GM21576 (cell line): ENCODE measurements around the gene RILPL2.
"Not testable (repeated sequence)": the region's sequence is repeated elsewhere in the genome, so short reads cannot be mapped to it uniquely, and the experiment has no call there.

Experiments used
- ATAC-seq: cut with Tn5 transposase; IDR thresholded peaks from one replicate; pipeline ENCODE4 v1.9.1; 2021; ENCODE audit warnings: mild to moderate bottlenecking, moderate library complexity; ENCODE audit not compliant: unreplicated experiment

The RILPL2 gene

DNA sequence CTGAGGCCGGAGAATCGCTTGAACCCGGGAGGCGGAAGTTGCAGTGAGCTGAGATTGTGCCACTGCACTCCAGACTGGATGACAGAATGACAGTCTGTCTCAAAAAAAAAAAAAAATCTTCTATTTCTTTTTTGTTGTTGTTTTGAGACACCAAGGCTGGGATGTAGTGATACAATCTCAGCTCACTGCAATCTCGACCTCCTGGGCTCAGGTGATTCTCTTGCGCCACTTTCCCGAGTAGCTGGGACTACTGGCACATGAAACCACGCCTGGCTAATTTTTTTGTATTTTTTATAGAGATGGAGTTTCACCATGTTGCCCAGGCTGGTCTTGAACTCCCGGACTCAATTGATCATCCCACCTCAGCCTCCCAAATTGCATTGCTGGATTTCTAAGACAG lies 14.2 kb upstream of the RILPL2 start:
- ATAC-seq, result no peak

DNA sequence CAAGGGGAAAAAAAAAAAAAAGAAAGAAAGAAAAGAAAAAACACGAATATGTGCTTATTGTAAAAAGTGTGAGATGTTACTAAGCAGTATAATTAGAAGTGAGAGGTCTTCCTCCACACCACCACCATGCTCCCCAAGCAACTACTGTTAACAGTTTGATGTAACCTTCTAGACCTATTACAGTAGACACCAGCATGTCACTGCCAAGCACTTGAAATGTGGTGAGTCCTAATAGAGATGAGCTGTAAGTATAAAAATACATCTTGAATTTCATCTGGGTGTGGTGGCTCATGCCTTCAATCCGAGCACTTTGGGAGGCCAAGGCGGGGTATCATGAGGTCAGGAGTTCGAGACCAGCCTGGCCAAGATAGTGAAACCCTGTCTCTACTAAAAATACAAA lies 13.4 kb upstream of the RILPL2 start:
- no peak for ATAC-seq

DNA sequence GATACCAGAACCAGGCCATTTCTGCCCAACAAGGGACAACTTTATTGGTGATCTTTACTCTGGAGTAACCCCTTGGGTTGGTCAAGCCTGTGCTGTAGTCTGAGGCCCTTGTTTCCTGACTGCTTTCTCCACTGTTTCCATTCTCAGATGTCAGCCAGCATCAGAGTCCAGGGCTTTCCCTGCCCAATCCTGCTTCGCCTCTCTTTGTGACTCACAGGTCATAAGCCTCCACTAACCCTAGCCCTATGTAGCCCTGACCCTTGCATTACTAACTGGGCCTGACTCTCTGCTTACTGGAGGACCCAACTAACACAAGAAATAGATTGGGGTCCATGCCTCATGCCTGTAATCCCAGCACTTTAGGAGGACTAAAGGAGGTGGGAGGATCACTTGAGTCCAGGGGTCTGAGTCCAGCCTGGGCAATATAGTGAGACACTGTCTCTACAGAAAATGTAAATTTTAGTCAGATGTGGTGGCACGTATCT lies 12.8 kb upstream of the RILPL2 start:
- ATAC-seq, result no peak

DNA sequence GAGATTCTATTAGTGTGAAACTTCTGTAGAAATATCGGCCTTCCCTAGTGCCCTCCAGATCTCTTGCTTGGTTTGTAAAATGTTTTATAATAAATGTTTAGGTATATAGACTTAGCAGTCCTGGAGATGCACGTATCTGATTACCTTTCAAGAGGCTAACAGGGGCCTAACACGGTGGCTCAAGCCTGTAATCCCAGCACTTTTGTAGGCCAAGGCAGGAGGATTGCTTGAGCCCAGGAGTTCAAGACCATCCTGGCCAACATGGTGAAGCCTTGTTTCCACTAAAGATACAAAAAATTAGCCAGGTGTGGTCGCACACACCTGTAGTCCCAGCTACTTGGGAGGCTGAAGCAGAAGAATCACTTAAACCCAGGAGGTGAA lies 9.8 kb upstream of the RILPL2 start:
- ATAC-seq, result no peak

DNA sequence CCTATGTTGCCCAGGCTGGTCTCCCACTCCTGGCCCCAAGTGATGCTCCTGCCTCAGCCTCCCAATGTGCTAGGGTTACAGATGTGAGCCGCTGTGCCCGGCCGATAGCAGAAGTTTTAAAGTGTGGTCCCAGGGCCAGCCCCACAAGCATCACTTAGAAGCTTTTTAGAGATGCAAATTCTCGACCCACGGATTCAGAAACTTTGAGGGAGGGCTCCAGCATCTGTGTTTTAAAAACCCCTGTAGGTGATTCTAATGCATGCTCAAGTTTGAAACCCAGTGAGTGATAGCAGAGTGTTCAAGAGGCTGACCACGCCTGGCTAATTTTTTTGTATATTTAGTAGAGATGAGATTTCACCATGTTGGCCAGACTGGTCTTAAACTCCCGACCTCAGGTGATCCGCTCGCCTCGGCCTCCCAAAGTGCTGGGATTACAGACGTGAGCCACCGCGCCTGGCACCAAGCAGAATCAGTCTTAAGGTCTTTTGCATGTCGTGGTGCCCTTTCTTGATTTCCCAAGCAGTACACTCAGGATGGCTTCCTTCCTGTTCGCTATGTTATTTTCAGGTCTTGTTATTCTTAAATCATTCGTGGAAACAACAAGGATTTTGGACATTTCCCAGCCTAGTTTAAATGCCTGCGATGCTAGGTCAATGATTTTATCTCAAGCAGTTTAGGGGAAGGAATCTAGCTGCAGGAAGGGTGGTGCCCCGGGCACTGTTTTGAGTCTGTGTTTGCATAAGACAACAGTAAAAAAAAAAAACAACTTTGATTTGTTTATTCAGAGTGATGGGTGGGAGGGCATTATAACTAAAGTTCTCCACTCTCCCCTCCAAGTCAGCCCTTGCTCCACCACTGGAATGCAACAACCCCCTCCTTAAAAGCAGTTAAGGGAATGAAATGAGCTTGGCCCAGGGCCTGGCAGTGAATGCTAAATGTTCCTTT lies 9.2 kb upstream of the RILPL2 start:
- no peak for ATAC-seq

DNA sequence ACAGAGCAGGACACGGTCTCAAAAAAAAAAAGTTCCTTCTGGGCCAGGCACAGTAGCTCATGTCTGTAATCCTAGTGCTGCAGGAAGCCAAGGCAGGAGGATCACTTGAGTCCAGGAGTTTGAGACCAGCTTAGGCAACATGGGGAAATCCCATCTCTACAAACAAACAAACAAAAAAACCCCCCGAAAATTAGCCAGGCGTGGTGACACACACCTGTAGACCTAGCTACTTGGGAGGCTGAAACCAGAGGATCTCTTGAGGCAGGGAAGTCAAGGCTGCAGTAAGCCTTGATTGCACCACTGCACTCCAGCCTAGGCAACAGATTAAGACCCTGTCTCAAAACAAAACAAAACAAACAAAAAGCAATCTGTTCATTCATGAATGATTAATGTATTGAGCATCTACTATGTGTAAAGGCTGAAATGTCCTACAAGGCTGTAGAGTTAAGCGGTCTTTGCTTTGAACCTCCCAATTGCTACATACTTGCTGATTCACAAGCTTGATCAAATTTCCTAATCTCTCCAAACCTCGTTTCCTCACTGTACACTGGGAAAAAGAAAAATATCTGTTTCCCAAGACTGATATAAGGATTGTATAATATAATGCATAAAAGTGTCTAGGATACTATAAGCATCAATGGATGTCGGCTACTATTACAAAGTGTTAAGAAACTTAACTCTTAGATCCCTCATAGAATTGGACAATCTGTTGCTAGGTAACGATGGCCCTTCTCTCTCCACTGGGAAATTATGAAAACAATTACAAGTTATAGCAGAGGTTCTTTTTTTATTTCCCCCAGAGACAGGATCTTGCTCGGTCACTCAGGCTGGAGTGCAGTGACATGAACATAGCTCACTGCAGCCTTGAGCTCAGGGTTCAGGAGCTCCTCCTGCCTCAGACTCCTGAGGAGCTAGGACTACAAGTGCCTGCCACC lies 7.9 kb upstream of the RILPL2 start:
- ATAC-seq, result no peak

DNA sequence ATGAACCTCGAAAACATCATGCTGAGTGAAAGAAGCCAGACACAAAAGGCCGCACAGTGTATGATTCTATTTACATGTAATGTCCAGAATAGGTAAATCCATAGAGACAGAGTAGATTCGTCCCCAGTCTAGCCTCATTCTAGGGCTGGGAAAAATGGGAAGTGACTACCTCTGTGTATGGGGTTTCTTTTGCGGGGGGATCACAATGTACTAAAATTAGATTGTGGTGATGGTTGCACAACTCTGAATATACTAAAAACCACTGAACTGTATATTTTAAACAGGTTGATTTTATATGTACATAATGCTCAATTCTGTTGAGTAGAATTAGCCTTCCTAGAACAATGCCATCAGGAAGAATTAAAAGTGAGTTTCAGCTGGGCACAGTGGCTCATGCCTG lies 6.3 kb upstream of the RILPL2 start:
- no peak for ATAC-seq

DNA sequence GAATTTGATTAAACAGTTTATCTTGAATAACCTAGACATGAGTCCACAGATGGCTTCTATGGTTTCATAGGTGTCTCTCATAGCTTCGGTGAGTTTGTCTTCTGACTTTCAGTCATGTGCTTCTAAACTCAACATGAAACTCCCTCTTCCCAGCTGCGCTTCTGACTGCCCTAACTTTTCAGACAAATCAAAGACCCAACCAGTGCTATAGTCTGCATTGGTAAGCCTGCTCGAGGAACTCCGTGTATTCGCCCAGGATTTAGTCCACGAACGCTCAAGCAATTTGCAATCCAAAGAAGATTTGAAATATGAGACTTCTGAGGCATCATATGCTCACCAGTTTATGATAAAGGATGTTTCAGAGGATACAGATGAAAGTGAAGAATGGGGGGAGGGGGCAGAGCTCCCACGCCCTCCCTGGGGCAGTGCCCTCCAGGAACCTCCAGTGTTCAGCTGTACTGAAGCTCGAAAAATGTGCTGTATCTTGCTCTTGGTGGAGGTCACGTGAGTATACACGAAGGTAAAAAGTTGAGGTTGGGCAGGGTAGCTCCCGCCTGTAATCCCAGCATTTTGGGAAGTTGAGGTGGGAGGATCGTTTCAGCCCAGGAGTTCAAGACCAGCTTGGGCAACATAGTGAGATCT lies 5.2 kb upstream of the RILPL2 start:
- ATAC-seq, result peak; percentile 54

DNA sequence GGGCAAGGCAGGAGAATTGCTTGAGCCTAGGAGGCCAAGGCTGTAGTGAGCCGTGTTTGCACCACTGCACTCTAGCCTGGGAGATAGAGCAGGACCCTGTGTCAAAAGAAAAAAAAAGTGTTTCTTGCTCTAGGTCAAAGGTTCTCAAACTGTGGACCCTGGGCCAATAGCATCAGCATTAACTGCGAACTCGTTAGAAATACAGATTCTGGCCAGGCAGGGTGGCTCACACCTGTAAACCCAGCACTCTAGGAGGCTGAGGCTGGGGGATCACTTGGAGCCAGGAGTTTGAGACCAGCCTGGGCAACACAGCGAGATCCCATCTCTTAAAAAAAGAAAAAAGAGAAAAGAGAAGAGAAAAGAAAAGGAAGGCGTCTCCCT lies 858 bp downstream of the RILPL2 start:
- ATAC-seq, result no peak

DNA sequence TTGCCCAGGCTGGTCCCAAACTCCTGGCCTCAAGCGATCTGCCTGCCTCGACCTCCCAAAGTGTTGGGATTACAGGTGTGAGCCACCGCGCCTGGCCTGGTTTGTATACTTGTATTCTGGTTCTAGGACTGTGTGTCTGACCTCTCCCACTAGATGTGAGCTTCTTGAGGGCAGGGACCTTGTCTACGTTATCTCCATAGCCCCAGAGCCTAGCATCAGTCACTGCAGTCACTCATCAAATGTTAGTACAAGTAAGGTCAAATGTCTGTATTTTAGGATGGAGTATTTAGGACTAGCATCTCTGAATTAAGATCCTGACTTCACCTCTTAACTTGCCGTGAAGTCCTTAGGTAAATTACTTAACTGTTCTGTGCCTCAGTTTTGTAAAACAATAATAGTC lies 2.9 kb downstream of the RILPL2 start:
- ATAC-seq, result no peak

DNA sequence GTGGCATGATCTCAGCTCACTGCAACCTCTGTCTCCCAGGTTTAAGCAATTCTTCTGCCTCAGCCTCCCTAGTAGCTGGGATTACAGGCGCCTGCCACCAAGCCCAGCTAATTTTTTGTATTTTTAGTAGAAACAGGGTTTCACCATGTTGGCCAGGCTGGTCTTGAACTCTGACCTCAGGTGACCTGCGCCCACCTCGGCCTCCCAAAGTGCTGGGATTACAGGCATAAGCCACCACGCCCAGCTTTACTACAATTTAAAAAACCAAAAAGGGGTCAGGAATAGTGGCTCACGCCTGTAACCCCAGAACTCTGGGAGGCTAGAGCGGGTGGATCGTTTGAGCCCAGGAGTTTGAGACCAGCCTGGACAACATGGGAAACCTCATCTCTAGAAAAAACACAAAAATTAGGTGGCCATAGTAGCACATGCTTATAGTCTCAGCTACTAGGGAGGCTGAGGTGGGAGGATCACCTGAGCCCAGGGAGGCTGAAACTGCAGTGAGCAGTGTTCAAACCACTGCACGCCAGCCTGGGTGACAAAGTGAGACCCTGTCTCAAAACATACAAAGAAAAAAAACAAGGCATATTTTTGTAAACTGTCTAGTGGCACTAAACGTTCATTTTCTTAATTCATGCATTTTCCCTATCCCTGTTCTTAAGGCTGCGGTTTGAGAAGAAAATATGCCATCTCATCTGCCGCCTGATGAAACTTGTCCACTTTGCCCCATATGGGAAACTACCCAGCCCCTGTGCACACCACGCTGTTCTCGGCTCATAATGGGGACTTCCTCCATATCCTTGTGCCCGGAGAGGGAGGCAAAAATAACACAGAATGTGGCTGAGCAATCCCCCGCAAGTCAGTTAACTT lies 4.3 kb downstream of the RILPL2 start:
- not testable (repeated sequence) for ATAC-seq

DNA sequence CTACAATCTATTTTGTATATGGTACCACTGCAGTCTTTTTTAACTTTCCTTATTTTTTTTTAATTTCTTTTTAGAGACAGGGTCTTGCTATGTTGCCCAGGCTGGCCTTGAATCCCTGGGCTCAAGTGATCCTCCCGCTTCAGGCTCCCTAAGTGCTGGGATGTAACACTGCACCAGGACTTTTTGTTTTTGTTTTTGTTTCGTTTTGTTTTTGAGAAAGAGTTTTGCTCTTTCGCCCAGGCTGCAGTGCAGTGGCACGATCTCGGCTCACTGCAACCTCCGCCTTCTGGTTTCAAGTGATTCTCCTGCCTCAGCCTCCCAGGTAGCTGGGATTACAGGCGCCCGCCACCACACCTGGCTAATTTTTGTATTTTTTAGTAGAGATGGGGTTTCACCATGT lies 7.4 kb downstream of the RILPL2 start:
- ATAC-seq, result not testable (repeated sequence)

DNA sequence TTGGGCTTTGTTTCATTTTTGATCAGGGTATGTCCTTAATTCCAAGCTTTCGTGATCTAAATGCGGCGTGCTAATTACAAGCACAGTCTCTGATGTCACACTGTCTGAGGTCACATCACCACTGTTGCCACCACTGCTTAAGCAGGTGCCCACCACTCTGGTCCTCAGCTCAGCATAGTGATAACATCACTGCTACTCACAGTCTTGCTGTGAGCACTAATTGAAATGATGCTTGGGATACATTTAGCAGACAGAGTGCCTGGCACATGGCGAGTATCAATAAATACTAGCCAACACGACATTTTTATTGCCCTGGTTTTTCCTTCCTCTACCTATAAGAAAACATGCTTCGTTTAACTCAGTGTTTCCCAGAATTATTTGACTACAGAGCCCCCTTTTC lies 7.9 kb downstream of the RILPL2 start:
- no peak for ATAC-seq

DNA sequence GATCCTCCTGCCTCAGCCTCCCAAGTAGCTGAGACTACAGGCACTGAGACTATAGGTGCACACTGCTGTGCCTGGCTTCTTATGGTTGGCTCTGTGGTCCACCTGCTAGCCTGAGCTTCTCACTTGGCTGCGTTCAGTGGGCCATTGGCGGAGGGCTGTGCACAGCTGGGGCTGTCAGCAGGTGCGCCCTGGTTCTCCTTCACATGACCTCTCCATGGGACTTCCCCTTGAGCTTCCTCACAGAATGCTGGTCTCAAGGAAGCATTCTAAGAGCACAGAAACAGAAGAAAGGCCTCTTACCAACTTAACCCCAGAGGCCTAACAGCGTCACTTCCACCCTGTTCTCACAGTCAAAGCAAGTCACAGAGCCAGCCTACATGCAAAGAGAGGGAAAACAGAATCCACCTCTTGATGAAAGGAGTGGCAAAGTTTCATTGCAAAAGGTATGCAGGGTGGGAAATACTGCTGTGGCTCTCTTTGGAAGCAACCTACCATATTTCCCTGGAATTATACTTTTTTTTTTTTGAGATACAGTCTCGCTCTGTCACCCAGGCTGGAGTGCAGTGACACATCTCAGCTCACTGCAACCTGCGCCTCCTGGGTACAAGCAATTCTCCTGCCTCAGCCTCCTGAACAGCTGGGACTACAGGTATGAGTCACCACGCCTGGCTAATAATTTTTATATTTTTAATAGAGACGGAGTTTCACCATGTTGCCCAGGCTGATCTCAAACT lies 9.3 kb downstream of the RILPL2 start:
- ATAC-seq, result peak; percentile 93

DNA sequence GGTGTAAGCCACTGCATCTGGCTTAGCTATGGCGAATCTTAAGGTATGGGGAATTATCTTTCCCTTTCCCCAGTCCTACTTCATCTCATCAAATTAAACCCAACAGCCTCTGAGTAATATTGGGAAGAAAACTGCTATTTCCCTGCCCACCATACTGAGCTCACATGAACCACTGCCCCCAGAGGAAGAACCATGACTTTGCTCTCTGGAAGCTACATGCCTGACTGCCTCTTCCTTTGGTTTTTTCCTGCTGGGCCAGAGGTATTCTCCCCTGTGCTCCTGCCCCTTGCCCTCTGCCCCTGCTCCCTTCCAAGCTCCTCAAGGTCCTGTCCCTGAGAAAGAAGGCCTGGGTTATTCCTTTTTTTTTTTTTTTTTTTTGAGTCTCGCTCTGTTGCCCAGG lies 15.2 kb downstream of the RILPL2 start:
- no peak for ATAC-seq

DNA sequence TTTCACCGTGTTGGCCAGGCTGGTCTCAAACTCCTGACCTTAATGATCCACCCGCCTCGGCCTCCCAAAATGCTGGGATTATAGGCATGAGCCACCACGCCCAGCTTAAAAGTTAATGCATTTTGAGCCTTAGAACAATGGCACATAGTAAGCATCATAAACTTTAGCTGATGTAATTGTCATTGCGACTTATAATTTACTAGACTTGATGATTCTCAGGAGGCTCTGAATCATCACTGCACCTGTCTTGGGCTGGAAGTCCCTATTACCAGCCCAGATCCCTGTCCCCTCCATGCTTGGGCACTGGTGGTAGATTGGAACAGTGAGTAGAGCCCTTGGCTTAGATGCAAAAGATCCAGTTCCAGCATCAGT lies 26.5 kb downstream of the RILPL2 start:
- ATAC-seq, result no peak

DNA sequence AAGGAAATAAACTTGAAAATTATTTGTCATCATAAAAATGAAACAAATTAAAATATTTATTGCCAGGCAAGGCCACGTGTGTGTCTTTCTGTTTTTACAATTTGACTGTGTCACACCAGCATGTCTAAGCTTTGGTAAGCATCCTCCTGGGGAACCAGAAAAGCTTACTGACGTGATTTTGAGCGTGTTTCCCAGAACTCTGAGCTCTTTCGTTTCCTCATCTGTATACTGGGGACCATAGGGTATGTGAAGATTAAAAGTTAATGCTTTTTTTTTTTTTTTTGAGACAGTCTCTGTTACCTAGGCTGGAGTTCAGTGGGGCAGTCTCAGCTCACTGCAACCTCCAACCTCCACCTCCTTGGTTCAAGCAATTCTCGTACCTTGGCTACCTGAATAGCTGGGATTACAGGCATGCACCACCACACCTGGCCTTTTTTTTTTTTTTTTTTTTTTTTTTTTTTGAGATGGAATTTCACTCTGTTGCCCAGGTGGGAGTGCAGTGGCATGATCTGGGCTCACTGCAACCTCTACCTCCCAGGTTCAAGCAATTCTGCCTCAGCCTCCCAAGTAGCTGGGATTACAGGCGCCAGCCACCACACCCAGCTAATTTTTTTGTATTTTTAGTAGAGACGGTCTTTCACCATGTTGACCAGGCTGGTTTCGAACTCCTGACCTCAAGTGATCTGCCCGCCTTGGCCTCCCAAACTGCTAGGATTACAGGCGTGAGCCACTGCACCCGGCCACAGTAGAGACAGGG lies 27.0 kb downstream of the RILPL2 start:
- ATAC-seq, result not testable (repeated sequence)

DNA sequence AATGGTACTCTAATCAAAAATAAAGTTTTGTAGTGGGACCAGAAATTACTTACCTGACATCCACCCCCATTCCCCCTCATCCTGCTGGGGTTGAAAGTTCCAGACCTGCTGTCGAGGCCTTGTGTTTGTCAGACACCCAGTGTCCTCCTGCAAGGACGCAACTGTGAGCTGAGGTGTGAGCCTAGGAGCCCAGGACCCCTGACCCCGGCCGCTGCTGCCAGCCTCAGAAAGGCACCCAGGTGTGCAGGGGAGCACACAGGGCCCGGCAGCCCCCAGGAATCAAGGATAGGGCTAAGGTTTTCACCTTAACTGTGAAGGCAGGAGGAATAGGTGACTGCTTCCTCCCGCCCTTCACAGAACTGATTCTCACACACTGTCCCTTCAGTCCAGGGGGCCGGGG lies 27.9 kb downstream of the RILPL2 start:
- not testable (repeated sequence) for ATAC-seq

DNA sequence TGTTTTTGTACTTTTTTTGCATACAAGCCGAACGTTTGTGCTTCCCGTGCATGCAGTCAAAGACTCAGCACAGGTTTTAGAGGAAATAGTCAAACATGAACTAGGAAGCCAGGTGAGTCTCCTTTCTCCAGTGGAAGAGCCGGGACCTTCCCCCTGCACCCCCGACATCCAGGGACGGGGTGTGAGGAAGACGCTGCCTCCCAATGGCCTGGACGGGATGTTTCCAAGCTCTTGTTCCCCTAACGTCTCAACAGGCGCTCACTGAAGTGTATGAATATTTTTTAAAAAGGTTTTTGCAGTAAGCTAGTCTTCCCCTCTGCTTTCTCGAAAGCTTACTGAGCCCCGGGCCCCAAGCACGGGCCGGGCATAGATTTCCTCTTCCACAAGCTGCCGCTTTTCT lies 28.6 kb downstream of the RILPL2 start:
- ATAC-seq, result not testable (repeated sequence)
